ENCODE results near the gene MED7.

The MED7 gene

DNA sequence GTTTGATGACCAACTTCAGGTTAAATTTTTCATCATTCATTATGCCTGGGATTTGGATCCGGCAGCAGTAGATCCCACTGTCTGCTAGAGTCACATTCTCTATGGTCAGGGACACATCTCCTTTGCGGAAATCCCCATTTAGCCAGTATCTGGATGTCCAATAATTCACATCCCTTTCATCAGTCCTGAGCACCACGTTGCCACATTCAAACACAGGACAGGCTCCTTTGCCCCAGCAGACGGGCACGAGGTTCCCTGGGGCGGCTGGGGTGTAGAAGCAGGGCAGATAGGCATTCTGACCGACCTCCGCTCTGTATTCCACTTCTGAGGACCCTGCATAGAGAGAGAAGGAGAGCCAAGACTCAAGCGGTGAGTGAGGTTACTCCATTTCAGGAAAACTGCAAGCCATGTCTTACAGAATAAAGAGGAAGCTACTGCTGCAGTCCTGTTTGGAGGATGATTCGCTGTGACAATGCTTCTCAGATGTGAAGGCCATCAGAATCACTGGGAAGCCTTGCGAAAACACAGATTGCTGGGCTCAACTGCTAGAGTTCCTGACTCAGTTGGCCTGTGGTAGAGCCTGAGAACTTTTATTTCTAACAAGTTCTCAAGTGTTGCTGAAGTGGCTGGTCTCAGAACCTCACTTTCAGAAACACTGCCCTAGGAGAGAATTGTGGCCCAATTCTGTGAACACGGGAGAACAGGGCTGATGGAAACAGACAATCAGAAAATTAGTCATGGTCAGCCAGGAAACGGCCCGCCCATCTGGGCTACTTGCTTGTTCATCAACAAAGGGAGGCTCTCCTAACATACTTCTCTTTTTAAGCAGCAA lies 35.8 kb downstream of the MED7 start:
- ATAC-seq: peak in 1 of 2 donors; percentile 14

DNA sequence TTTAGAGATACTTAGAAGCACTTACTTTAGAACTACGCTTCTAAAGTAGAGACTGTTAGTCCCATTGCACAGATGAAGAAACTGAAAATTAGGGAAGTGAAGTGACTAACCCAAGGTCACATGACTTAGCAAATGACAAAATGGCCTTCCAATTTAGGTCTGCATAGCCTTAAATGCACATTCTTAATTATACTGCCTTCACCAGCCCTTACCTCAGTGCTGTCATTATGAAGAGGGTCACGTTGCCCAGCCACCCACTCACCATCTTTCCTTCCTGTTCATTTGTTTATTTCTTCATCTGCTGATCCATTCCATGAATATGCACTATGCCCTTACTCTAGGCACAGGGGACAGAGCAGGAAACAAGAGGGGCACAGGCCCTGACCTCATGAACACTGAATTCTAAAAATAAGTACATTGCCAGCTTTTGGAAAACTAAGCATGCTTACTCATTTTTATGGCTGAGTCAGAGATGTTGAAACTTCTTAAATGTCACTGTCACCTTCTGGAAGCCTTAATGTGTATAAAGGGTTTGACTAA lies 42.5 kb downstream of the MED7 start:
- ATAC-seq: peak; percentile 86 to 87

DNA sequence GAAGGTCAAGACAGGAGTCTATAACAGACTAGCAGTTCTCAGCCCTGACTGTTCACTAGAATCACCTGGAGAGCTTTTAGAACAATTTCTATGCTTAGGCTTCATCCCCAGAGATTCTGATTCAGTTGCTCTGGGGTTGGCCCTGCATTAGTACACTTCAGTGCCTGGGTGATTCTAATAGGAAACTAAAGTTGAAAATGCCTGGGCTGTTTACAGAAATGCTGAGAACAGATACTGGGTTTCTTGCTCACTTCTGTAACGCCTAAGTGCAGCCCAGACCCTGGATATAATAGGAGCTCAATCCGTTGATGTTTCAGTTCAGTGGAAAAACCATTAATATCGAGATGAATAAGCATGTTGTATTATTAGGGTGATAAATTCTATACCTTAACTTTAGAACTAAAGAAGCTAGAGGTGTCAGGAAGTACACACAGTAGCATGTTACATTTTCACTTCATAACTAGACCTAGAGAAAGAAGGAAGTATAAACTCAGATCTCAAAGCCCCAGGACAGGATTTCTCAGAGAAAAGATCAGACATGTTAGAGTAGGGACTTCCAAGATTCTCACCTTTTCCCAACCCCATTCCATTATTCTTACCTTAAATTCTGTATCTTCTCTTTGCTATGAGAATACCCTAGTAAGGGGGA lies 54.2 kb downstream of the MED7 start:
- ATAC-seq: no peak
